Fibroblast of skin of right biceps (primary cell): Measurements from ENCODE around the gene KIF19.

Experiments used
- DNase-seq: peaks from one replicate; pipeline ENCODE4 v3.0.0-alpha.2; 2013

Gene KIF19

GRCh38 chr17:74343526-74344284, 17.7 kb downstream of the KIF19 start:
- DNase-seq: no peak

- DNase-seq: no peak
Measured at GRCh38 chr17:74344658-74345057, 18.6 kb downstream of the KIF19 start.

GRCh38 chr17:74345433-74346241, 19.6 kb downstream of the KIF19 start:
- no peak for DNase-seq

DNA sequence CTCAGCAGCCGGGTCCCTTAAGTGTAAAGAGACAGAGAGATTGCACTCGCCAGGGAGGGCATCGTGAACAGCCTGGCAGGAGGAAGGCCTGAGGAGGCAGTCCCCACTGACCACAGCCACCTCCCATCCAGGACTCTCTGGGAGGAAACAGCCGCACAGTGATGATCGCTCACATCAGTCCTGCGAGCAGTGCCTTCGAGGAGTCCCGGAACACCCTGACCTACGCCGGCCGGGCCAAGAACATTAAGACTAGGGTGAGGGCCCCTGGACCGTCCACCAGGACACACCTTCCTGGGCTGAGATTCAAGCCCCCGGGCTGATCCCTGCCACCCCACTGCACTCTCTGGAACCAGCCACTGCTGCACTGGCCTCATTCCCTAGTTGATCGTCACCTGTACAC, 21.6 kb downstream of the KIF19 start:
- no peak for DNase-seq

DNA sequence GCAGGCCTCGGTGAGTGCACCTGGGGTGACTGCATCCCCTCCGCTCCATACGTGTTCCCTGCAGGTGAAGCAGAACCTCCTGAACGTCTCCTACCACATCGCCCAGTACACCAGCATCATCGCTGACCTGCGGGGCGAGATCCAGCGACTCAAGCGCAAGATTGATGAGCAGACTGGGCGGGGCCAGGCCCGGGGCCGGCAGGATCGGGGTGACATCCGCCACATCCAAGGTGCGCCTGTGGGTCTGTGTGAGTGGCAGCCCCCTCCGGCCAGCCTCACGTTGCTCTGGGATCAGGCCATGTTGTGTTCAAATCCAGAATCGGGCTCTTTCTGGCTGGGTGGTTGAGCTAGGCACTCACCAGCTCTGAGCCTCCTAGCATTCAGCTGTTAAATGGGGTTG, 23.1 kb downstream of the KIF19 start:
- DNase-seq: no peak

DNA sequence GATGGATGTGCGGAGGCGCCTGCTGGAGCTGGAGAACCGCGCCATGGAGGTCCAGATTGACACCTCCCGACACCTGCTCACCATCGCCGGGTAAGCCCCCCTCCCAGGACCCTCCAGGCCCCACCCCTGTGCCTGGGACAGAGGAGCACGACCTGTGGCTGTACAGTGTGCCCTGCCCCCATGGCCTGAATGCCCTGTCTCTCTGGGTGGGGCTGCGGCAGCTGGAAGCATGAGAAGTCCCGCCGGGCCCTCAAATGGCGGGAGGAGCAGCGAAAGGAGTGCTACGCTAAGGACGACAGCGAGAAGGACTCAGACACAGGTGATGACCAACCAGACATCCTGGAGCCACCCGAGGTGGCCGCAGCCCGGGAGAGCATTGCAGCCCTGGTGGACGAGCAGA, 24.5 kb downstream of the KIF19 start:
- DNase-seq: no peak

DNA sequence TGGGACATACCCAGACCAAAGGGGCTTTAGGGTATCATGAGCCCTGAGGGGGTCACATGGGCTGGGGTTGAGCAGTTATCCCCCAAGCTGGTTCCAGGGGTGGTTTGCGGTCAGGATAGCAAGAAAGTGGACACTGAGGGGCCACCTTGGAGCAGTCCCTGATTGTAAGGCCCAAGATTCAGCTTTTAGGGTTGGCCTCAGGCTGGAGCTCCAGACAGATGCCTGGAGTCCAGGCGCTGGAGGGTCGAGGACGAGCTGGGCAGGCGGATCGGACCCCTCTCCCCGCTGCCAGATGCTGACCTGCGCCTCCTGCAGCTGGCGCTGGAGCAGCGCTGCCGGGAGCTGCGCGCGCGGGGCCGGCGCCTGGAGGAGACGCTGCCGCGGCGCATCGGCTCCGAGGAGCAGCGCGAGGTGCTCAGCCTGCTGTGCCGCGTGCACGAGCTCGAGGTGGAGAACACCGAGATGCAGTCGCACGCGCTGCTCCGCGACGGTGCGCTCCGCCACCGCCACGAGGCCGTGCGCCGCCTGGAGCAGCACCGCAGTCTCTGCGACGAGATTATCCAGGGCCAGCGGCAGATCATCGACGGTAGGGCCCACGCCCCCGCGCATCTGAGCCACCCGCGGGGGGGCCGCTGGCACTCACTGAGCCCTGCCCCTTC, 25.7 kb downstream of the KIF19 start:
- no peak for DNase-seq

DNA sequence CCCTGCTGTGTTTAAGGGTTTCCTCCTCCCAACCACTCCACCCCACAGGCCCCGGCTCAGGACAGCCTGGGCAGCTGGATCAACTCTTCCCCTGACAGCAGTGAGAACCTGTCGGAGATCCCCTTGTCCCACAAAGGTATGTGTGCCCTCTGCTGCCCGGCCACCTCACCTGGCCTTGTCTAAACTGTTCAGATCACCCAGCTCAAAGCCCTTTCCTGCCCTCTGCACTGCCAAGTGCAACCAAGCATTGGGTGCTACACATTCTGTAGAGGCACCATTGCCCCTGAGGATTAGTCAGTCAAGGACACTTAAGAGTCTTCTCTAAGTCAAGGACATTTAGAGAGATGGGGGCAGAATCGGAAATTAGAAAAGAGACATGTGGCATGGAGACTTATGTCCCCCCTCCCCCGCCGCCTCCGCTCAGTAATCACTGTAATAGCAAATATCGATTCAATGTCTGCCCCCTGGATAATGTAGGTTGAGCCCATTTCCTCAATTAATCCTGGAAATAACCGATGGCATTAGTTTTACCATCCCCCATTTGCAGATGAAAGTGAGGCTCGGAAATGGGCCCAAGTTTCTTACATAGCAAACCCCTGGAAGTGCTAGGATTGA, 27.5 kb downstream of the KIF19 start:
- DNase-seq: no peak

GRCh38 chr17:74354123-74354522, 28.1 kb downstream of the KIF19 start:
- DNase-seq: no peak

GRCh38 chr17:74354561-74354960, 28.5 kb downstream of the KIF19 start:
- DNase-seq: no peak

DNA sequence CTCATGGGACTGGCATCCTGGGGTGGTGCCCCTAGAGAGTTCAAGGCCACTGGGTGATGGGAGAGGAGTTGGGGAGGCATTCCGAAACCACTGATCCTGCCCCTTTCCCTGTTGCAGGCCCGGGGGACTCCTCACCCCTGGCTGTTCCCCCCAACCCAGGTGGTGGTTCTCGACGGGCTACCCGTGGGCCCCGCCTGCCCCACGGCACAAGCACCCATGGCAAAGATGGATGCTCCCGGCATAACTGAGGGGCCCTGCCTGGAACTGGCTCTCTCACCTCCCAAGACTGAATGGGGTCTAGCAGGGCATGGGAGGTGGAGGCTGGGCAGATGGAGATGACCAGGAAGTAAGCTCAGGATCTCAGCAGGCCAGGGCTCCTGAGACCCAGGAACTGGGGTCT, 29.0 kb downstream of the KIF19 start:
- DNase-seq: no peak

- no peak for DNase-seq
Measured at GRCh38 chr17:74356646-74357465, 30.8 kb downstream of the KIF19 start.

GRCh38 chr17:74357466-74357809, 31.4 kb downstream of the KIF19 start:
- DNase-seq: no peak

- no peak for DNase-seq
Measured at GRCh38 chr17:74358697-74359096, 32.7 kb downstream of the KIF19 start.

DNA sequence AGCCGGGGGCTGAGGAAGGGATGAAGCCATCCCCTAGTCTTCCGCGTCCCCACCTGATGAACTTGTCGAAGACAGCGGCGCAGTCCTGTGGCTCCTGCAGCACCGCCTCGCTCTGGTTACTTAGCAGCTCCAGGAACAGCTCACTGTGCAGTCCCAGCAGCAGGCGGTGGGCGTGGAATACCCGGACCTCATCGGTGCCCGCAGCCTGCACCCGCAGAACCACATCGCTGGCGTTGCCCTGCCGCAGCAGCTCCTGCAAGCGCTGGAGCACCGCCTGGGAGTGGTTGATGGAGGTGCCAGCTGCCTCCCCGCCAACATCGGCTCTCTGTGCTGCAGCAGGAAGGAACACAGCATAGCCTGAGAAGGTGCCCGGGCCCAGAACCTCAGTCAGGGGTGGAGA, 33.9 kb downstream of the KIF19 start:
- DNase-seq: no peak

GRCh38 chr17:74360899-74361229, 34.8 kb downstream of the KIF19 start:
- no peak for DNase-seq

DNA sequence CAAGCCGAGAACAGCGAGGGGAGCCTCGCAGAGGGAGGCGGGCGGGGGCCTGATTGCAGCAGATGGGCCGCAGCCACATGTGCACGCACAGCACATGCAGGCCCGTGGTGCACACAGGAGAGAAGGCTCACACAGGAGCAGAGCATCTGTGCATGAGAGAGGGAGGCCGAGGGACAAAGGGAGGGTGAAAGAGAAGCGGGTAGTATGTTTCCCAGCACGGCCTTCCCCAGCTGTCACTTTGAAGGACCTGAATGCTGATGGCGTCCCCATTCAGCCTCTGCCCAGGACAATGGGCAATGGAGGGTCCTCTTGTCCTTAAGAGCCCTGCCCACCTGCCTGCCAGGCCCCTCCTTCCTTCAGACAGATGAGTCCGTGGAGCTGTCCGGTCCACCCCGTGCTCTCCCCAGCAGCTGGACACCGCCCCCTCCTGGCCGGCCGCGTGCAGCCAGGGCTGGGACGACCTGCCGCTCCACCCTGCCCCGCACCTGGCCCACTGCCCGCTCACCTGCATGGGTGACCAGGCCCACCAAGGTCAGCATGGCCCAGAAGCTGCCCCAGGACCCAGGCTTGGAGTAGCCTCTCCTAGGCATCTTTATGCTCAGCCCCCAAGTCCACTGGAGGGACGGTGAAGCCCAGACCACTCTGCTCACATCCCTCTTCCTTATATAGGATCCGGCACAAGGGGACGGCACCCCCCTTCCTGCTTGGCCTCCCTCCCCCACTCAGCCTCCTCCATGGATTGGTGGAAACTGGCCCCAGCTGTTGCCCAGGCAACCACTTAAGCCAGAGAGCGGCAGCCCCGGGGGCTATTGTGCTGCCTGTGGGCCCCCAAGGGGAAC, 35.4 kb downstream of the KIF19 start, which contains the start of gene BTBD17:
Gene BTBD17, minus strand, starts transcription at position 639 of the 839 bp plus-strand sequence. Its CDS starts 49 bp downstream, at position 590.
- no peak for DNase-seq

- no peak for DNase-seq
Measured at GRCh38 chr17:74362069-74362405, 36.0 kb downstream of the KIF19 start.

GRCh38 chr17:74362810-74363498, 36.9 kb downstream of the KIF19 start:
- DNase-seq: no peak

- DNase-seq: no peak
Measured at GRCh38 chr17:74367206-74367605, 41.2 kb downstream of the KIF19 start, which contains the start of gene GPR142. Gene GPR142, plus strand, starts transcription at chr17:74367506. Its CDS starts 2,035 bp downstream, at chr17:74369541.
